ENCODE data around the gene SMAD6.

The SMAD6 gene

GRCh38 chr15:66780172-66780972 is 78.3 kb downstream of the SMAD6 start:
- ChIA-PET CTCF (interaction anchor here (0.7 to 5.7 kb wide), 6 partner anchors 10 to 758 kb away, joined by 3 to 38 read pairs (median 6); no protein-coding TSS in a partner anchor), POLR2A (interaction anchor here (1.3 kb wide), 1 partner anchor 79 kb away, joined by 6 read pairs; the partner anchor contains the start of gene SMAD6)
- peak; percentile 90 for TF ChIP-seq EGR2 (tag by site-specific recombination; IDR thresholded peaks at IDR 0.05; ENCODE audit: low read depth)
- TF ChIP-seq SCRT1 (tag by site-specific recombination; IDR thresholded peaks at IDR 0.05; ENCODE audit: borderline replicate concordance): 0 out of 2 replicates have a peak, but pooled peaks have one; percentile 25
- no peak for TF ChIP-seq ZNF221 (tag by site-specific recombination; IDR thresholded peaks at IDR 0.05; ENCODE audit: borderline replicate concordance)
- no peak for TF ChIP-seq PRDM4 (tag by site-specific recombination; IDR thresholded peaks at IDR 0.05)
- peak; percentile 64 for TF ChIP-seq SP7 (tag by site-specific recombination; IDR thresholded peaks at IDR 0.05)
- TF ChIP-seq ZFHX2 (tag by site-specific recombination; conservative IDR thresholded peaks at IDR 0.05): peak; percentile 89
- no peak for TF ChIP-seq ZNF624 (tag by site-specific recombination; IDR thresholded peaks at IDR 0.05)
- 0 out of 2 replicates have a peak, but pooled peaks have one; percentile 40 for TF ChIP-seq SCRT2 (tag by site-specific recombination; IDR thresholded peaks at IDR 0.05)
- no peak for TF ChIP-seq ZNF629 (tag by site-specific recombination; IDR thresholded peaks at IDR 0.05)
- Histone ChIP-seq H3K27ac (ENCODE audit: extremely low read depth, low read depth, low read length) (no peak overlapping the region), H3K9me3 (ENCODE audit: control insufficient read depth, insufficient read depth, low read depth, low read length) (no peaks in the 10 kb centered on the region), H3K36me3 (ENCODE audit: control insufficient read depth in 2 of 2, insufficient read depth in 1 of 2, low read length in 2 of 2) (peaks cover 0 to 60% of the 10 kb centered on the region in 2 experiments), H3K4me1 (ENCODE audit: control insufficient read depth, insufficient read depth, low read length) (peaks cover 10% of the 10 kb centered on the region), H3K4me3 (ENCODE audit: low read depth, low read length) (no peak overlapping the region)

- ChIA-PET CTCF (interaction anchor here (1.6 to 3.8 kb wide), 2 partner anchors 71 to 74 kb away, joined by 4 to 22 read pairs; no protein-coding TSS in a partner anchor), POLR2A (no interaction called here)
- TF ChIP-seq ZNF777 (tag by site-specific recombination; IDR thresholded peaks at IDR 0.05; ENCODE audit: borderline replicate concordance): no peak
- Histone ChIP-seq H3K4me3 (ENCODE audit: low read depth, low read length) (no peak overlapping the region), H3K4me1 (ENCODE audit: control insufficient read depth, insufficient read depth, low read length) (peaks cover 10% of the 10 kb centered on the region), H3K9me3 (ENCODE audit: control insufficient read depth, insufficient read depth, low read depth, low read length) (no peaks in the 10 kb centered on the region), H3K27ac (ENCODE audit: extremely low read depth, low read depth, low read length) (no peak overlapping the region), H3K36me3 (ENCODE audit: control insufficient read depth in 2 of 2, insufficient read depth in 1 of 2, low read length in 2 of 2) (peaks cover 0 to 53% of the 10 kb centered on the region in 2 experiments)
Observed at GRCh38 chr15:66780973-66781718, 79.1 kb downstream of the SMAD6 start.

GRCh38 chr15:66782785-66783184 is 80.7 kb downstream of the SMAD6 start:
- Histone ChIP-seq H3K9me3 (ENCODE audit: control insufficient read depth, insufficient read depth, low read depth, low read length) (no peaks in the 10 kb centered on the region), H3K27ac (ENCODE audit: extremely low read depth, low read depth, low read length) (no peak overlapping the region), H3K4me1 (ENCODE audit: control insufficient read depth, insufficient read depth, low read length) (peaks cover 10% of the 10 kb centered on the region), H3K36me3 (ENCODE audit: control insufficient read depth in 2 of 2, insufficient read depth in 1 of 2, low read length in 2 of 2) (peaks cover 0 to 50% of the 10 kb centered on the region in 2 experiments), H3K4me3 (ENCODE audit: low read depth, low read length) (no peak overlapping the region)
- ChIA-PET CTCF (interaction anchor here (0.6 to 3.8 kb wide), 8 partner anchors 8 to 75 kb away, joined by 3 to 22 read pairs (median 4); no protein-coding TSS in a partner anchor), POLR2A (interaction anchor here (1.6 kb wide), 1 partner anchor 80 kb away, joined by 5 read pairs; the partner anchor contains the start of gene SMAD6)
- no peak for TF ChIP-seq ZNF146 (tag by site-specific recombination; IDR thresholded peaks at IDR 0.05)
- TF ChIP-seq HOXC10 (CRISPR knock-in tag; IDR thresholded peaks at IDR 0.05): no peak
- TF ChIP-seq ZNF16 (tag by site-specific recombination; IDR thresholded peaks at IDR 0.05; ENCODE audit: low read depth): no peak
- TF ChIP-seq ZEB2 (tag by site-specific recombination; IDR thresholded peaks at IDR 0.05): no peak
- no peak for TF ChIP-seq ZNF426 (tag by site-specific recombination; IDR thresholded peaks at IDR 0.05)
- TF ChIP-seq ZNF394 (tag by site-specific recombination; IDR thresholded peaks at IDR 0.05; ENCODE audit: borderline replicate concordance): no peak
- TF ChIP-seq ZBTB8A (tag by site-specific recombination; IDR thresholded peaks at IDR 0.05): no peak
- no peak for TF ChIP-seq ZNF621 (tag by site-specific recombination; IDR thresholded peaks at IDR 0.05)
- TF ChIP-seq ZSCAN23 (tag by site-specific recombination; IDR thresholded peaks at IDR 0.05): no peak
- no peak for TF ChIP-seq ZNF692 (tag by site-specific recombination; IDR thresholded peaks at IDR 0.05)
- TF ChIP-seq ZNF433 (tag by site-specific recombination; IDR thresholded peaks at IDR 0.05; ENCODE audit: low read depth): no peak
- no peak for TF ChIP-seq ELK4 (IDR thresholded peaks at IDR 0.05; ENCODE audit: borderline replicate concordance, low read depth, low read length)
- TF ChIP-seq ZBTB20 (tag by site-specific recombination; IDR thresholded peaks at IDR 0.05): no peak
